ENCODE measurements around the gene UBR4.

GRCh38 chr1:19034721-19035120 is 175.3 kb downstream of the UBR4 start:
- TF ChIP-seq CTCF (IDR thresholded peaks at IDR 0.05; ENCODE audit: control extremely low read depth in 1 of 3, insufficient read depth in 1 of 3, low read depth in 1 of 3, low read length in 3 of 3): no peak
- no peak for TF ChIP-seq NRF1 (IDR thresholded peaks at IDR 0.05; ENCODE audit: low read depth, low read length)
- TF ChIP-seq POLR2A (IDR thresholded peaks at IDR 0.05; ENCODE audit: control extremely low read depth in 1 of 2, low read depth in 2 of 2, low read length in 2 of 2): no peak
- no peak for TF ChIP-seq MAX (IDR thresholded peaks at IDR 0.05)
- TF ChIP-seq TAF1 (IDR thresholded peaks at IDR 0.05; ENCODE audit: low read depth, low read length): no peak
- TF ChIP-seq SRF (IDR thresholded peaks at IDR 0.05; ENCODE audit: low read depth, low read length): no peak
- TF ChIP-seq PHF8 (conservative IDR thresholded peaks at IDR 0.05; ENCODE audit: low read depth, low read length): no peak
- no peak for TF ChIP-seq HDAC6 (IDR thresholded peaks at IDR 0.05; ENCODE audit: low read depth, low read length)
- TF ChIP-seq ZNF274 (IDR thresholded peaks at IDR 0.05; ENCODE audit: borderline replicate concordance, extremely low read depth, low read length): no peak
